ENCODE measurements around the gene CASP5.

Gene CASP5

DNA sequence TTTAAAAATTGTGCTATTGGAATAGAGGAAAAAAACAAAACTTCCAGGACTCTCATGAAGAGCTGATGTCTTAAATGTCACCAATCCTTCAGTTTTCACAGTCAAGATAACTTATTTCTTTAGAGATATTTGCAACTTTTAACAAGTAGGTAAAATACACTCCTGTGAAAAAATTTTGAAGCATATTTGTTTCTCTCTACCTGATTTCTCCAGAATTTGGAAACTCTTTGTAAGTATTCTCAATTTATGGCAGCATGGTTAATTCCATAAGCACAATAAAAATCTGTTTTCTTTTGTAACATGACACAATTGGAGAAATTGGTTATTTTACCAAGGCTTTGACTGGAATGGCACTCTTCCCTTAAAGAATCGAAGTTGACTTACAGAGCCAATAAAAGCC is 58.7 kb downstream of the CASP5 start:
- no peak for DNase-seq

DNA sequence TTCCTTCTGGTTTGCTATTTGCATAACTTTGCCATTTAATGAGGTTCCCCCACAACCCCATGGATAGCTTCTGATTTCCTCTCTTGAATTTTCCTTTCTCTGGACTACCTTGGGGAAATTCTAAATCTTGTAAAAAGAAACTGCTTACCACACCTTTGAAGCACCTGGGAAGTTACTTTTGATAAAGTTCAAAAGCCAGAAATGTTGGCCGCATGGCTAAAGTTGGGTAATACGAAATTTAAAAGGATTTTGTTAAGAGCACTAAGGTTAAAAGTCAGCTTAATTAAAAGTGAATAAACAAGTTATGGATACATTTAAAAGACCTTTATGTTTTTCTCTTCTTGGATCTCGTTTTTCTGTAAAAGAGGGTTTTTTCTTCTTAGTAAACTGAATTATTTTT is 60.1 kb downstream of the CASP5 start:
- DNase-seq, result no peak

- no peak for DNase-seq
These were observed 65.7 kb downstream of the CASP5 start for GRCh38 chr11:104957280-104957679.

- no peak for DNase-seq
These were observed 66.4 kb downstream of the CASP5 start for GRCh38 chr11:104956528-104956927.

GRCh38 chr11:104946907-104947306 is 76.1 kb downstream of the CASP5 start:
- DNase-seq, result no peak
